ENCODE data around the gene CERT1. TPM values are rescaled to one million over a fixed set of nuclear protein-coding genes. Genes with fewer than 3 reads are reported as not detected.

The CERT1 gene
- polyA plus RNA-seq, 2 of the 4 experiments (the other 2 are of a cell fraction) = 19.5 to 22.5 TPM

DNA sequence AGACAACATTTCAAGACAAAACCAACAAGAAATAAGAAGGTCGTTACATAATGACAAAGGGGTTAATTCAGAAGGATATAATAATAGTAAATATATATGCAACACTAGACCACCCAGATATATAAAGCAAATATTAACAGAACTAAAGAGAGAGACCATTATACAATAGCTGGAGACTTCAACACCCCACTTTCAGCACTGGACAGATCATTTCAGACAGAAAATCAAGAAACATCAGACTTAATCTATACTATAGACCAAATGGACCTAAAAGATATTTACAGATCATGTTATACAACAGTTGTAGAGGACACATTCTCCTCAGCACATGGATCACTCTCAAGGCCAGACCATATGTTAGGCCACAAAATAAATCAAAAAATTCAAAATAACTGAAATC lies 26.8 kb downstream of the CERT1 start:
- DNase-seq (ENCODE audit: low read depth in 1 of 2, low spot score in 1 of 2) = no peak
- Histone ChIP-seq H3K4me3 (no peak overlapping the region), H3K9me3 (peaks cover 23% of the 10 kb centered on the region; the same call in 2 of the 3 replicates), H3K4me2 (no peak overlapping the region), H3K4me1 (no peaks in the 10 kb centered on the region), H3K27ac (no peak overlapping the region)
- ATAC-seq = no peak
- TF ChIP-seq HDAC2 (IDR thresholded peaks at IDR 0.05) (no peak), EHMT2 (IDR thresholded peaks at IDR 0.05; ENCODE audit: low read depth) (0 out of 2 replicates have a peak, but pooled peaks have one; percentile 38), EHF (CRISPR knock-in tag; IDR thresholded peaks at IDR 0.05) (no peak), BHLHE40 (IDR thresholded peaks at IDR 0.05; ENCODE audit: low read depth, low read length) (no peak), ZSCAN20 (CRISPR knock-in tag; IDR thresholded peaks at IDR 0.05) (no peak)
- TF ChIP-seq, protein P1, sequence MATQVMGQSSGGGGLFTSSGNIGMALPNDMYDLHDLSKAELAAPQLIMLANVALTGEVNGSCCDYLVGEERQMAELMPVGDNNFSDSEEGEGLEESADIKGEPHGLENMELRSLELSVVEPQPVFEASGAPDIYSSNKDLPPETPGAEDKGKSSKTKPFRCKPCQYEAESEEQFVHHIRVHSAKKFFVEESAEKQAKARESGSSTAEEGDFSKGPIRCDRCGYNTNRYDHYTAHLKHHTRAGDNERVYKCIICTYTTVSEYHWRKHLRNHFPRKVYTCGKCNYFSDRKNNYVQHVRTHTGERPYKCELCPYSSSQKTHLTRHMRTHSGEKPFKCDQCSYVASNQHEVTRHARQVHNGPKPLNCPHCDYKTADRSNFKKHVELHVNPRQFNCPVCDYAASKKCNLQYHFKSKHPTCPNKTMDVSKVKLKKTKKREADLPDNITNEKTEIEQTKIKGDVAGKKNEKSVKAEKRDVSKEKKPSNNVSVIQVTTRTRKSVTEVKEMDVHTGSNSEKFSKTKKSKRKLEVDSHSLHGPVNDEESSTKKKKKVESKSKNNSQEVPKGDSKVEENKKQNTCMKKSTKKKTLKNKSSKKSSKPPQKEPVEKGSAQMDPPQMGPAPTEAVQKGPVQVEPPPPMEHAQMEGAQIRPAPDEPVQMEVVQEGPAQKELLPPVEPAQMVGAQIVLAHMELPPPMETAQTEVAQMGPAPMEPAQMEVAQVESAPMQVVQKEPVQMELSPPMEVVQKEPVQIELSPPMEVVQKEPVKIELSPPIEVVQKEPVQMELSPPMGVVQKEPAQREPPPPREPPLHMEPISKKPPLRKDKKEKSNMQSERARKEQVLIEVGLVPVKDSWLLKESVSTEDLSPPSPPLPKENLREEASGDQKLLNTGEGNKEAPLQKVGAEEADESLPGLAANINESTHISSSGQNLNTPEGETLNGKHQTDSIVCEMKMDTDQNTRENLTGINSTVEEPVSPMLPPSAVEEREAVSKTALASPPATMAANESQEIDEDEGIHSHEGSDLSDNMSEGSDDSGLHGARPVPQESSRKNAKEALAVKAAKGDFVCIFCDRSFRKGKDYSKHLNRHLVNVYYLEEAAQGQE (IDR thresholded peaks at IDR 0.05) = peak; percentile 83
- WGBS (ENCODE audit: missing lambda C conversion rate) = 80% methylated on average over 1 of the region's 1 CpG
- POLR2A ChIA-PET = no interaction called here
- FAIRE-seq = no peak
- CTCF ChIA-PET = no interaction called here

DNA sequence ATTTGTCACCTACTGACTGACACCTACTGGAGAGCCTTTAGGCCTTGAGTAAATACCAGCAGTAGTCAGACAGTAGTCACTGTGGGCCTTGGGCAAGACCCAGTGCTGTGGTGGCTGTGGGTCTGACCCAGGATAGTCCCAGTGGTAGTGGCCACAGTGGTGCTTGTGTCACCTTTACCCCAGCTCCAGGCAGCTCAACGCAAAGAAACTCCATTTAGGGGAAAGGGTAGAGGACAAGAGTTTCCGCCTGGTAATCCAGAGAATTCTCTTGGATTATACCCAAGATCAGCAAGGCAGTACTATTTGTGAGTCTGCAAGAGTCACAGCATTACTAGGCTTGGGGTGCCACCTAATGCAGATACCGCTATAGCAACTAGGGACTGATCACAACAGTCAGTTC lies 28.9 kb downstream of the CERT1 start:
- FAIRE-seq (no peak), DNase-seq (ENCODE audit: low read depth in 1 of 2, low spot score in 1 of 2) (no peak), ATAC-seq (no peak)
- 92% methylated on average over 3 of the region's 3 CpGs for WGBS (ENCODE audit: missing lambda C conversion rate)
- Histone ChIP-seq H3K4me3 (no peak overlapping the region), H3K4me1 (no peaks in the 10 kb centered on the region), H3K9me3 (peaks cover 15% of the 10 kb centered on the region; the same call in 2 of the 3 replicates), H3K4me2 (no peak overlapping the region), H3K27ac (no peak overlapping the region)
- ChIA-PET POLR2A (no interaction called here), CTCF (interaction anchor here (1.8 kb wide), 1 partner anchor 10 kb away, joined by 4 read pairs; no protein-coding TSS in a partner anchor)
- TF ChIP-seq PHF8 (IDR thresholded peaks at IDR 0.05; ENCODE audit: borderline replicate concordance, low read depth) (no peak), RARB (CRISPR knock-in tag; IDR thresholded peaks at IDR 0.05) (no peak), ZFP36 (IDR thresholded peaks at IDR 0.05; ENCODE audit: borderline replicate concordance, partially characterized antibody) (no peak), BHLHE40 (IDR thresholded peaks at IDR 0.05; ENCODE audit: low read depth, low read length) (no peak), CHD4 (IDR thresholded peaks at IDR 0.05; ENCODE audit: borderline replicate concordance) (no peak), NR3C1 (IDR thresholded peaks at IDR 0.05) (no peak)
- TF ChIP-seq, protein P2, sequence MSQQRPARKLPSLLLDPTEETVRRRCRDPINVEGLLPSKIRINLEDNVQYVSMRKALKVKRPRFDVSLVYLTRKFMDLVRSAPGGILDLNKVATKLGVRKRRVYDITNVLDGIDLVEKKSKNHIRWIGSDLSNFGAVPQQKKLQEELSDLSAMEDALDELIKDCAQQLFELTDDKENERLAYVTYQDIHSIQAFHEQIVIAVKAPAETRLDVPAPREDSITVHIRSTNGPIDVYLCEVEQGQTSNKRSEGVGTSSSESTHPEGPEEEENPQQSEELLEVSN (IDR thresholded peaks at IDR 0.05; ENCODE audit: borderline replicate concordance, low read depth) = no peak
- TF ChIP-seq, protein P3, sequence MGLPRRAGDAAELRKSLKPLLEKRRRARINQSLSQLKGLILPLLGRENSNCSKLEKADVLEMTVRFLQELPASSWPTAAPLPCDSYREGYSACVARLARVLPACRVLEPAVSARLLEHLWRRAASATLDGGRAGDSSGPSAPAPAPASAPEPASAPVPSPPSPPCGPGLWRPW (IDR thresholded peaks at IDR 0.05) = no peak
- TF ChIP-seq, protein P1 (IDR thresholded peaks at IDR 0.05) = no peak
- TF ChIP-seq, protein P4, sequence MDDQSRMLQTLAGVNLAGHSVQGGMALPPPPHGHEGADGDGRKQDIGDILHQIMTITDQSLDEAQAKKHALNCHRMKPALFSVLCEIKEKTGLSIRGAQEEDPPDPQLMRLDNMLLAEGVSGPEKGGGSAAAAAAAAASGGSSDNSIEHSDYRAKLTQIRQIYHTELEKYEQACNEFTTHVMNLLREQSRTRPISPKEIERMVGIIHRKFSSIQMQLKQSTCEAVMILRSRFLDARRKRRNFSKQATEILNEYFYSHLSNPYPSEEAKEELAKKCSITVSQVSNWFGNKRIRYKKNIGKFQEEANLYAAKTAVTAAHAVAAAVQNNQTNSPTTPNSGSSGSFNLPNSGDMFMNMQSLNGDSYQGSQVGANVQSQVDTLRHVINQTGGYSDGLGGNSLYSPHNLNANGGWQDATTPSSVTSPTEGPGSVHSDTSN (IDR thresholded peaks at IDR 0.05) = no peak
